ENCODE measurements around the gene RNF220.
"Not testable (repeated sequence)": the region's sequence is repeated elsewhere in the genome, so short reads cannot be mapped to it uniquely, and the experiment has no call there.

The RNF220 gene

GRCh38 chr1:44554706-44555105, 149.7 kb downstream of the RNF220 start:
- DNase-seq, result no peak

GRCh38 chr1:44557778-44558177, 152.7 kb downstream of the RNF220 start:
- DNase-seq, result no peak

GRCh38 chr1:44558883-44559282, 153.8 kb downstream of the RNF220 start:
- DNase-seq, result no peak

- DNase-seq, result no peak
Measured at GRCh38 chr1:44559330-44559729, 154.3 kb downstream of the RNF220 start.

- DNase-seq, result no peak
Measured at GRCh38 chr1:44559913-44560312, 154.9 kb downstream of the RNF220 start.

GRCh38 chr1:44560696-44561095, 155.6 kb downstream of the RNF220 start:
- DNase-seq, result not testable (repeated sequence)

GRCh38 chr1:44565259-44565750, 160.2 kb downstream of the RNF220 start:
- no peak for DNase-seq

- no peak for DNase-seq
Measured at GRCh38 chr1:44565833-44566232, 160.8 kb downstream of the RNF220 start.

GRCh38 chr1:44566281-44567046, 161.4 kb downstream of the RNF220 start:
- DNase-seq, result no peak

- no peak for DNase-seq
Measured at GRCh38 chr1:44568128-44568900, 163.3 kb downstream of the RNF220 start.

GRCh38 chr1:44569491-44569890, 164.4 kb downstream of the RNF220 start:
- no peak for DNase-seq

GRCh38 chr1:44571712-44572571, 166.9 kb downstream of the RNF220 start:
- DNase-seq, result peak in 1 of 2 experiments; percentile 23

- DNase-seq, result no peak
Measured at GRCh38 chr1:44572572-44572879, 167.5 kb downstream of the RNF220 start.

GRCh38 chr1:44575396-44575795, 170.3 kb downstream of the RNF220 start:
- DNase-seq, result no peak

- no peak for DNase-seq
Measured at GRCh38 chr1:44576456-44577150, 171.5 kb downstream of the RNF220 start.

- DNase-seq, result no peak
Measured at GRCh38 chr1:44581205-44581604, 176.2 kb downstream of the RNF220 start.

- no peak for DNase-seq
Measured at GRCh38 chr1:44584167-44584566, 179.1 kb downstream of the RNF220 start.

GRCh38 chr1:44585315-44585920, 180.4 kb downstream of the RNF220 start:
- no peak for DNase-seq

- DNase-seq, result no peak
Measured at GRCh38 chr1:44587796-44588460, 182.9 kb downstream of the RNF220 start.

GRCh38 chr1:44588551-44589210, 183.6 kb downstream of the RNF220 start:
- DNase-seq, result no peak

GRCh38 chr1:44590475-44590874, 185.4 kb downstream of the RNF220 start:
- DNase-seq, result no peak
